Stimulated activated CD8-positive, alpha-beta memory T cell treated with anti-CD3 and anti-CD28 coated beads, Interleukin-12 subunit alpha, Interleukin-12 subunit beta, amount 100 ng/mL, for 24 hours (primary cell): ENCODE results near the gene CCDC91.

ENCODE experiments used
- DNase-seq: peaks from one replicate; pipeline ENCODE4 v3.0.0-alpha.2; 2020; ENCODE audit errors: extremely low read depth

CCDC91 gene

GRCh38 chr12:28536088-28536487, 345.8 kb downstream of the CCDC91 start:
- no peak for DNase-seq

- DNase-seq: no peak
These were observed 347.2 kb downstream of the CCDC91 start for GRCh38 chr12:28537474-28537873.

DNA sequence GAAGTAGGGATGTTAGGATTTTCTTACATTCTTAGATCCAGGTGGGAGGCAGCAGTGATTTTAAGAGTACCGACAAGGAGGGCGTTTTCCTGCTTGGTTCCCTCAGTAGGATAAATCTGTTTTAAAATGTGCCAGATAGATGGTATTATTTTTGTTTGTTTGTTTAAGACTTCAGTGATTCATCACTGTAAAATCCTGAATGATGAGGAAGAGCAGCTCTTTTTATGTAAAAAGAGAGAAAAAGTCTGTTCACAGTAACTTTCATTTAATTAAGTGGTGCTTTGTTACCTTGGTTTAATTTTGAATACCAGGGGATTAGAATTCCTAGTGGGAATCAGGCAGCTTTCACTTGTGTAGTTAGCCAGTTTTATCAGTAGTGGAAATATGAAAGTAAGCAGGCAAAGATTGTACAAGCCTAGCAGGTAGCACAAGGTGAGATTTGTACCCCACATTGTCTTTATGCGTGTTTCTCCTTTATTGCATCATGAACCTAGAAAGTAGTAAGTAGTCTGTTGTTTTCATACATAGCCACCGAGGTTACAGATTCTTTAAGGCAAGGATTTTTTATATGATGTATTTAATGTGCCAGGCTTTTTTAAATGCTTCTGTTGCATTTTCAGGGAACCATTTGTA, 349.6 kb downstream of the CCDC91 start:
- no peak for DNase-seq

- DNase-seq: no peak
These were observed 350.1 kb downstream of the CCDC91 start for GRCh38 chr12:28540324-28540714.

DNA sequence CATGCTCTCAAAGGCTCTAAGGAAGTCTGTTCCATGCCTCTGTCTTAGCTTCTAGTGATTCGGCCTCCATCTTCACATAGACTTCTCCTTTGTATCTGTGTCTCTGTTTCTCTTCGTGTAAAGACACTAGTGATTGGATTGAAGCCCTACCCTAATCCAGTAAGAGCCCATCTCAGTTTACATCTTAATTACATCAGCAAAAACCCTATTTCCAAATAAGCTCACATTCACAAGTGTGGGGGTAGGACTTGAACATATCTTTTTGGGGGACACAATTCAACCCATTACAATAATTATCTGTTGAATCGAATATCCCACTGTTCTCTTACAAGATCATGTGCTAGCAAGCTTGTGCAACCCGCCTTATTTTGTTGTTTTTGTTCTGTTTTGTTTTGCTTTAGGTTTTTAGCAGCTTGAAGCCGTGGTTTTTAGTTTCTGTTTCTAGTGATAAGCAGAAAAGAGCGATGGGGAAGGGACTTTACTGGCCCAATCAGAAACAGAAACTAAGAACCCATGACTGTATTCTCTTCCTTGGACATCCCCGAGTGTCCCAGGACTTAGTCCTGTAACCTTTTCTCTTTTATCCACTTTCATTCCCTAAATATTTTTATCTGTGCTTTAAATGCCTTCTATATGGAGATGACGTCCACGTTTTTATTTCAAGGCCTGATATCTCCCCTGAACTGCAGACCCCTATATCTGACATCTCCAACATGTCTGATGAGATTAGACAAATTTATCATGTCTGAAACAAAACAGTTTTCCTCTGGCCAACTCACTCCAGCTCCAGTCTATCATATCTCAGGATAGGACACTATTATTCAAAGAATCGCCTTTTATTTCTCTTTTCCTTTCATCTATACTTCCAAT, 353.0 kb downstream of the CCDC91 start:
- DNase-seq: no peak

- no peak for DNase-seq
These were observed 360.8 kb downstream of the CCDC91 start for GRCh38 chr12:28550757-28551704.

DNA sequence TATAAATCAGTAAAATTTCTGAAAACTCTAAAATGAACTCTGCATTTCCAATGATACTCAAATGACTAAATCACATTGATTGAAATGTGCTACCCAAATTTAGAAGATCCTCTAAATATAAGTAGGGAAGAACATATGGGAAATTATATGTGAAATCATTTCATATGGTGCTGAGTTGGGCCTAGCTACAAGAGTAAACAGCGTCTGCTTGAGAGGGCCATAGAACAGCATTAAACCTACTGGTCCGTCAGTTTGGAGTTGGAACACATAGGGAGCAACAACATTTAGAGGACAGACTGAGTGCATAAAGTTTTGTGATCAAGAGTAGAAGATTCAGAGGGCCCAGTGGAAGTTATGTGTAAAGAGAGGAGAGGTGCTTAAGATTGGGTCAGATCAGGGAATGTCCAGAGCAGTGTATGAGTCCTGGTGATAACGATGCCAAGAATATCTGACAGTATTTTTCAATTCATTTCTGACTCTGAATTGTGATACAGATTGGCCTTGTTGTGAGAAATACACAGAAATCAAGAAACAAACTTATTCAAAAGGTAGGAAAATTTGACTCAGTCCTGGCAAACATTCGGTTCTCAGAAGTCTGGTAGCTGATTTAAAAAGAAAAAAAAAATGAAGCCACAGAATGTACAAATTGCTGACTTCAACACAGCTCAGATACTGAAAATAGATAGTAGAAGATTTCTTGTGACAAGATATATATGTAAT, 362.2 kb downstream of the CCDC91 start:
- no peak for DNase-seq

DNA sequence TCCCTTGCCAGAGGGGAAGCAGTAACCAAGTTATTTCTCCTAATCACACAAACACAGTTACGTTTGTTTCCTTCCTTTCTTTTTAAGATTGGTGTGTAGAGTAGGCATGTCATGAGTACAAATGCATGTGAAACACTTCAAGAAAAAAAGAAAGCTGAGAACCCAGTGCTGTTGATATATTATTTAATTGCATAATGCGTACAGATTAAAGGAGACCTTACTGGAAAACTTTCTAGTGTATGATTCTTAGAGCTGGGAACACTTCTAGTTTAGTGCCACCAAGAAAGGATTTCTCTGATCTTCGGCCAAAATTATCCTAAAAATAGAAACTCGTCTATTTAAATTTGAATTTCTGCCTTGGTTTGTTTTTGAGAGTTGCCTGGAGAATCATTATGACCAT, 365.5 kb downstream of the CCDC91 start:
- no peak for DNase-seq

- no peak for DNase-seq
These were observed 368.0 kb downstream of the CCDC91 start for GRCh38 chr12:28558250-28558649.

DNA sequence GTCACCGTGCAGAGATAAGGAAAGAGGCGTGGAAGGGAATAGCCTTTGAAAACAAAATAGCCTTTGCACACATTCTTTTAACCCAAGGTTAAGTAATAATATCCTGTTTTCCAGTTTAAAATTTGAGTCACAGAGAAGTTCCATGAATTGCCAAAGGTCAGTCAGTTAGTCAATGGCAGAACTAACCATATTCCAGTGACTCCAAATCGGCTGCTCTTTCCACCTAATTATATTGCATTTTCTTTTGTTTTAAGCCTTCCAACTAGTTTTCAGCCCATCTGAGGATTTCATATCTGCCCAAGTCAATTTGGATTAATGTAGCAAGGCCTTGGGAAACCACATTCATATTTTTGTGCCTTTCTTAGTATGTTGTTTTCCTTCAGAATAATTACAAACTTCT, 373.0 kb downstream of the CCDC91 start:
- DNase-seq: no peak

DNA sequence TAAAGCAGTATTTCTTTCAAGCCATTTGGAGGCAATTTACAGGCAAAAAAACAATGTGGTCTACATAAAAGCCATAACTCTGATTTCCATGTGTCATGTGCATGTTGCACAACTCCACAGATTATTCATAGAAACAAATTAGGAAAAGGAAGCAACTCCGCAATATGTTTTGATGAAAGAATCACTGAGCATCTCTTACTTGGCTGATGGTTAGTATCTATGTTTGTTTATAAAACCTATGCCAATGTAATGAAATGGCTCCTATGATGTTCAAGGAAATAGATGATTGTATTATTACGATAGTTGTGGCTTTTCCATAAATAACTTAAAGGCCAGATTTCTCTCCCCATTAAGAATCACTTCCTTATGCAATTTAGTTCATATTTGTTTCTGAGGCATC, 373.7 kb downstream of the CCDC91 start:
- DNase-seq: no peak

GRCh38 chr12:28568118-28568517, 377.9 kb downstream of the CCDC91 start:
- DNase-seq: no peak

- no peak for DNase-seq
These were observed 378.4 kb downstream of the CCDC91 start for GRCh38 chr12:28568704-28569103.

DNA sequence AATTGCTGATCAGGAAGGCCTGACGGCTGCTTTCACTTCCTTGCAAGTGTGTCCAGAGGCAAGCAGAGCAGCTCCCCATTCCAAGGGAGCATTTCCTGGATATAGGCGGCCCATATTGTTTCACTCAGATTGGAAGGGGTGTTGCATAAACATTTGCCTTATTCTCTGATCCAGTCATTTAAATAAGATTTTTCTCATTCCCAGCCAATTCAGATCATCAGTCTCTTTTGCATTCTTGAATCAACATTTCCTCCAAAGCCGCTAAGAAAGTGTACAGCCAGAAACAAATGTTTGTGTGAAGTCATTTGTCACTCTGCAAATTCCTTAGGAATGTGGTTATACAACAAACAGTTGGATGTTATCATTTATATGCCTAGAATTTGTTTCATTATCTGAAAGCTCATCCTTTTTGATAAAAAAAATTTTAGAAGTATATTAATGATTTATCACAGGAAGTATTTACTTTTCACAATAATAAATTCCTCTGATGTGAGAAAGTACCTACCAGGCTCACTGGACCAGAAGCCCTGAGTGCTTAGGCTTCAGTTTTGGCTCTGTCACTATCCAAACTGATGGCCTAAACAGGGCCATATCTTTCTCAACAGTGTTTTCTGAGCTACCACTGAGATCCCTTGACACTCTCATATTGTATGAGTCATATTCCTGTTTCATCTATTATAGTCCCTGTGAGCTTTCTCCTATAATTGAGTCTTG, 379.6 kb downstream of the CCDC91 start:
- DNase-seq: no peak

DNA sequence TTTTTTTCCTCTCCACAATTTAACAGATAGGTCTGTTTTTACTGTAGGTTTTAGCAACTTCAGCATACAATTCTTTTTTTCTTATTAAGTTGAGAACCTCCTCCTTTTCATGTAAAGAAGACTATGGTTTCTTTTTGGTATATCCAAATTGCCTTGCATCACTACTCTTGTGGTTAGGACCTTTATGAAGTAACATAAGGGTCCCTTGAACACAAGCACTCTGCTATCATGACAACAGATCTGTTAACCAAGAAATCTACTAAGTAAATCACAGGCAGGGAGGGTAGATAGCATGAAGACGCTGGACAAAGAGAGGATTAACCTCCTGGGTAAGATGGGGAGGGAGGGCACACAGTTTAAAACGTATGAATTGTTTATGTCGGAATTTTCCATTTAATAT, 380.6 kb downstream of the CCDC91 start:
- DNase-seq: no peak

GRCh38 chr12:28574746-28575592, 384.7 kb downstream of the CCDC91 start:
- DNase-seq: no peak

DNA sequence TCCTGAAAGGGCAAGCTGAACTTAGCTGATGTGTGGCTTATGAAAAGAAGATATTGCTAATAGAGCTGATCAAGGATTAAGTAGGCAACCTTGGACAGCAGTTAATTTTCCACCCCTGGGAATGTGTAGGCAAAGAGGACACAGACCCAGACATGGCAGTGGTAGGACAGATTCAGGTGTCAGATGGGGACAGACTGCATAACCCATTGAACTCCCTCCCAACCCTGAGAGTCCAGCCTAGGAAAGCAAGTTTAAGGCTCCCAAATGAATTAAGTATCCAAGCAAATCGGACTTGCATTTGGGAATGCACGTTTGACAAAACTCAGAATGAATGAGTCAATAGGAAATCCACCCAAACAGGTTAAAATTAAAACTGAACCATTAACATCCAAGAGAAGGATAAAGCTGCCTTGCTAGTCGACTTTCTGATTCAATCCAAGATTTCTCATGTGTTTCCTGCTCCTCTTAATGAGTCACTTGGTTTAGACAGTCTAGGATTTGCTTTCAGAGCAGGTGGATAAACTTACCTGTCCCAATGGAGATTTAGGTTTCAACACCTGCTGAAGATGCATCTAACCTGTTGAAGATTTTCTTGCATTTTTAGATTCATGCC, 385.4 kb downstream of the CCDC91 start:
- DNase-seq: no peak

DNA sequence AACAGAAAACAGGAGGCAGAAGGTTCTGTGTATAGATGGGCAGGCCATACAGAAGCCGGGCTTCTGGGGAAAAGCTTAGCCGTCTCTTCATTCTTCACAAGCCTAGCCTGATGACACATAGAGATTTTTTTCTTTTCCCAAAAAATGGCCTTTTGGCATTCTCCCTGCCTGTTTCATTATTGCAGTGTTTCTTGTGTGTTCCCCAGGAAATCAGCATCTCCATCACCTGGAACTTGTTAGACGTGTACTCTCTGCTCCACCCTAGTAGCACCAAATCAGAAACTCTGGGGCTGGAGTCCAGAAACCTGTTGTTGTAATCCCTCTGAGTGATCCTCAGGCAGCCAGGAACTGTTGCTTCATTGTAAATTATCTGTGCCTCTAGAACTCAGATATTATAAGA, 388.1 kb downstream of the CCDC91 start:
- no peak for DNase-seq

DNA sequence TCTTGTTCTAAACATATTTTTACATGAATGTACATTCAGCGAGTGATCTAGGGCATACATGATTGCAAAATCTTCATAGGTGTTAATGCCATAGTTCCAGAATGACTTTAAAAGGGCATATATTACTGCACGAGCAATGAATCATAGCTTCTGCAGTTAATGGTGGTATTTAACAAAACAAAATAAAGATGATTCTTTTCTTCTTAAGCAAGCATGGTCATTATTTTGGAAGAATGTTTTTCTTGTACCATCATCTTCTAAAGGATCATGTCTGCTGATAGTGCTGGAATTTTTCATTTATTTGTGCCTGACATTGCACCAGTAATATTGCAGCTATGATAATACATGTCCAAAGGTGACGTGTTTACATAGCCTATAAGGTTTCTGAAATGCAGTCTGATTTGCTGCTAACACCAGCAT, 388.6 kb downstream of the CCDC91 start:
- DNase-seq: no peak
